HG02678 (cell line): ENCODE measurements around the gene PRAMEF25.
"Not testable (repeated sequence)": the region's sequence is repeated elsewhere in the genome, so short reads cannot be mapped to it uniquely, and the experiment has no call there.

Experiments
- ATAC-seq: cut with Tn5 transposase; IDR thresholded peaks from one replicate; pipeline ENCODE4 v1.9.1; 2021; ENCODE audit warnings: mild to moderate bottlenecking, moderate library complexity; ENCODE audit not compliant: unreplicated experiment

The PRAMEF25 gene

DNA sequence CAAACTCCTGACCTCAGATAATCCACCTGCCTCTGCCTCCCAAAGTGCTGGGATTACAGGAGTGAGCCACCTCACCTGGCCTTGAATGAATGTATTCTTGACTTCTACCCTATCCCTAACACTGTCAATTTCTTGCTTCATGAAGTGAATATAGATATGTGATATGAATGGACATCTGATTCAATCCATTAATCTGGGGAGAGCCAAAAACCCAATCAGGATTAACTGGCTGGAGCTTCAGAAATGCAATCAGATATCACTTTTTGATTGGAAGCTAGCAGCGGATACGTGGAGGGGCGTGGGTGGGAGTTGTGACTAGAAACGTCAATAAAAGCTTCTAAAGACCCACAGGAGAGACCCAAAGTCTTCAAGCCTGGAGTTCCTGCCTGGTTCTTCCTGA lies at the start of gene PRAMEF25:
PRAMEF25 (plus strand) TSS at position 301 of the 400 bp plus-strand sequence. CDS start 2,920 bp downstream, outside the sequence.
- ATAC-seq: not testable (repeated sequence)

DNA sequence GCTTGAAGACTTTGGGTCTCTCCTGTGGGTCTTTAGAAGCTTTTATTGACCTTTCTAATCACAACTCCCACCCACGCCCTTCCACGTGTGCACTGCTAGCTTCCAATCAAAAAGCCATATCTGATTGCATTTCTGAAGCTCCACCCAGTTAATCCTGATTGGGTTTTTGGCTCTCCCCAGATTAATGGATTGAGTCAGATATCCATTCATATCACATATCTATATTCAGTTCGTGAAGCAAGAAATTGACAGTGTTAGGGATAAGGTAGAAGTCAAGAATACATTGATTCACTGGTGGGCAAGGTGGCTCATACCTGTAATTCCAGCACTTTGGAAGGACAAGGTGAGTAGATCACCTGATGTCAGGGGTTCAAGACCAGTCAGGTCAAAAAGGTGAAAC lies 14.1 kb upstream of the PRAMEF25 start, which contains the start of gene PRAMEF27:
PRAMEF27 (minus strand) TSS at position 101 of the 400 bp plus-strand sequence. CDS start 2,916 bp downstream, outside the sequence.
- not testable (repeated sequence) for ATAC-seq

DNA sequence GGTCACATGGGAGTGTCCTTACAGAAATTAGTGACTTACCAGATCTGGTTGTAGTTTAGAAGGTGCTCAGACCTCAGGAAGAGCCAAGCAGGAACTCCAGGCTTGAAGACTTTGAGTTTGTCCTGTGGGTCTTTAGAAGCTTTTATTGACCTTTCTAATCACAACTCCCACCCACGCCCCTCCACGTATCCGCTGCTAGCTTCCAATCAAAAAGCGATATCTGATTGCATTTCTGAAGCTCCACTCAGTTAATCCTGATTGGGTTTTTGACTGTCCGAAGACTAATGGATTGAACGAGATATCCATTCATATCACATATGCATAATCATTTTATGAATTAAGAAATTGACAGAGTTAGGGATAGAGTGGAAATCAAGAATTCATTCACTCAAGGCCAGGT lies 46.2 kb downstream of the PRAMEF25 start, which contains the start of gene HNRNPCL2:
HNRNPCL2 (minus strand) TSS at position 101 of the 400 bp plus-strand sequence. CDS start 454 bp downstream, outside the sequence.
- ATAC-seq: not testable (repeated sequence)
